Parathyroid adenoma (tissue), 2 donors: Measurements from ENCODE around the gene TBCD.

Source experiments
- H2AFZ ChIP-seq: fragments of 300-600 bp; sonication (generic); one replicate; pipeline ENCODE4 v1.7.0; 2017; ENCODE audit warnings: antibody characterized with exemption, mild to moderate bottlenecking
- H3K27ac ChIP-seq: fragments of 300-600 bp; sonication (generic); one replicate; pipeline ENCODE4 v1.7.0; 2017
- H3K27me3 ChIP-seq: fragments of 300-600 bp; sonication (generic); one replicate; pipeline ENCODE4 v1.7.0; 2017; ENCODE audit warnings: low read length; ENCODE audit not compliant: control insufficient read depth, insufficient read depth
- H3K36me3 ChIP-seq: fragments of 300-600 bp; sonication (generic); one replicate; pipeline ENCODE4 v1.7.0; 2017; ENCODE audit warnings: low read length; ENCODE audit not compliant: control insufficient read depth, insufficient read depth
- H3K4me1 ChIP-seq: fragments of 300-600 bp; sonication (generic); one replicate; pipeline ENCODE4 v1.7.0; 2017; ENCODE audit warnings: control low read depth
- H3K4me2 ChIP-seq: fragments of 300-600 bp; sonication (generic); one replicate; pipeline ENCODE4 v1.7.0; 2017; ENCODE audit warnings: low read length
- H3K4me3 ChIP-seq: fragments of 300-600 bp; sonication (generic); one replicate; pipeline ENCODE4 v1.7.0; 2017; ENCODE audit warnings: low read depth, low read length
- H3K79me2 ChIP-seq: fragments of 300-600 bp; sonication (generic); one replicate; pipeline ENCODE4 v1.7.0; 2017; ENCODE audit warnings: control low read depth
- H3K9ac ChIP-seq: fragments of 300-600 bp; sonication (generic); one replicate; pipeline ENCODE4 v1.7.0; 2017; ENCODE audit warnings: mild to moderate bottlenecking
- H3K9me3 ChIP-seq: fragments of 300-600 bp; sonication (generic); one replicate; pipeline ENCODE4 v1.7.0; 2017; ENCODE audit warnings: low read length; ENCODE audit not compliant: control insufficient read depth
- CTCF ChIP-seq: fragments of 300-600 bp; sonication (generic); IDR thresholded peaks from one replicate; pipeline ENCODE4 v1.7.0; 2017; ENCODE audit warnings: antibody characterized with exemption, mild to moderate bottlenecking
- donor health status: primary hyperparathyroidism.

TBCD gene

GRCh38 chr17:82956726-82957468 lies 205.0 kb downstream of the TBCD start:
- H2AFZ ChIP-seq, result no peak overlapping the region
- H3K27ac ChIP-seq, result no peak overlapping the region
- H3K79me2 ChIP-seq, result no peaks in the 10 kb centered on the region
- no peak overlapping the region for H3K9ac ChIP-seq
- no peak overlapping the region for H3K4me2 ChIP-seq
- H3K9me3 ChIP-seq, result no peaks in the 10 kb centered on the region
- H3K27me3 ChIP-seq, result no peaks in the 10 kb centered on the region
- no peak for TF ChIP-seq CTCF
- no peak overlapping the region for H3K4me3 ChIP-seq
- no peaks in the 10 kb centered on the region for H3K36me3 ChIP-seq
- H3K4me1 ChIP-seq, result no peaks in the 10 kb centered on the region

DNA sequence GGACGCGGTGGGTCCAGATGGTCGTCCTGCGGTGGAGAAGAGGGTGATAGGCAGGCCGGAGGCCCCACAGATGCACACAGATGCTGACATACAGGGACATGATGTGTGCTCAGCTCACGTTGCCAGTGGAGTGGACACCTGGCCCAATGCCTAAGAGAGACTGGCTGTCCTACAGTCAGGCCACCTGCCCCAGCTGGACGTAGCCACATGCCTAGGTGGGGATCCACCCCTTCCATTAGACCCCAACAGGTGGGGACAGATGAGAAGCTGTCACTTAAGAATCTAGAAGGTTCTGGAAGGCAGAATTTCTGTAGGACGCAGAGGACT lies 205.6 kb downstream of the TBCD start:
- no peak overlapping the region for H2AFZ ChIP-seq
- no peaks in the 10 kb centered on the region for H3K79me2 ChIP-seq
- no peak for TF ChIP-seq CTCF
- H3K27ac ChIP-seq, result no peak overlapping the region
- H3K4me2 ChIP-seq, result no peak overlapping the region
- no peaks in the 10 kb centered on the region for H3K36me3 ChIP-seq
- H3K4me1 ChIP-seq, result no peaks in the 10 kb centered on the region
- no peak overlapping the region for H3K9ac ChIP-seq
- H3K9me3 ChIP-seq, result no peaks in the 10 kb centered on the region
- no peak overlapping the region for H3K4me3 ChIP-seq
- H3K27me3 ChIP-seq, result no peaks in the 10 kb centered on the region

- TF ChIP-seq CTCF, result no peak
- H3K4me3 ChIP-seq, result no peak overlapping the region
- H3K4me2 ChIP-seq, result no peak overlapping the region
- no peaks in the 10 kb centered on the region for H3K9me3 ChIP-seq
- no peak overlapping the region for H3K9ac ChIP-seq
- no peaks in the 10 kb centered on the region for H3K36me3 ChIP-seq
- no peak overlapping the region for H2AFZ ChIP-seq
- H3K4me1 ChIP-seq, result no peaks in the 10 kb centered on the region
- H3K27me3 ChIP-seq, result no peaks in the 10 kb centered on the region
- no peaks in the 10 kb centered on the region for H3K79me2 ChIP-seq
- no peak overlapping the region for H3K27ac ChIP-seq
Observed at GRCh38 chr17:82957961-82958561, 206.2 kb downstream of the TBCD start.

GRCh38 chr17:82959242-82959930 lies 207.5 kb downstream of the TBCD start:
- Histone ChIP-seq H3K4me2 (no peak overlapping the region), H3K9me3 (no peaks in the 10 kb centered on the region), H3K36me3 (no peaks in the 10 kb centered on the region), H3K4me3 (no peak overlapping the region), H3K4me1 (no peaks in the 10 kb centered on the region), H3K9ac (no peak overlapping the region), H3K27ac (no peak overlapping the region), H3K79me2 (no peaks in the 10 kb centered on the region), H3K27me3 (no peaks in the 10 kb centered on the region), H2AFZ (no peak overlapping the region)
- TF ChIP-seq CTCF, result no peak
